Limb (tissue), 2 donors: Measurements from ENCODE around the gene MT1F.
A peak's percentile ranks its signal among the peaks of the same experiment; 100 is the strongest.

ENCODE experiments used
- DNase-seq, 2 donors: peaks; one replicate each; pipeline ENCODE4 v3.0.0-alpha.2; 2016; ENCODE audit errors: extremely low spot score in 2 of 2

MT1F gene

DNA sequence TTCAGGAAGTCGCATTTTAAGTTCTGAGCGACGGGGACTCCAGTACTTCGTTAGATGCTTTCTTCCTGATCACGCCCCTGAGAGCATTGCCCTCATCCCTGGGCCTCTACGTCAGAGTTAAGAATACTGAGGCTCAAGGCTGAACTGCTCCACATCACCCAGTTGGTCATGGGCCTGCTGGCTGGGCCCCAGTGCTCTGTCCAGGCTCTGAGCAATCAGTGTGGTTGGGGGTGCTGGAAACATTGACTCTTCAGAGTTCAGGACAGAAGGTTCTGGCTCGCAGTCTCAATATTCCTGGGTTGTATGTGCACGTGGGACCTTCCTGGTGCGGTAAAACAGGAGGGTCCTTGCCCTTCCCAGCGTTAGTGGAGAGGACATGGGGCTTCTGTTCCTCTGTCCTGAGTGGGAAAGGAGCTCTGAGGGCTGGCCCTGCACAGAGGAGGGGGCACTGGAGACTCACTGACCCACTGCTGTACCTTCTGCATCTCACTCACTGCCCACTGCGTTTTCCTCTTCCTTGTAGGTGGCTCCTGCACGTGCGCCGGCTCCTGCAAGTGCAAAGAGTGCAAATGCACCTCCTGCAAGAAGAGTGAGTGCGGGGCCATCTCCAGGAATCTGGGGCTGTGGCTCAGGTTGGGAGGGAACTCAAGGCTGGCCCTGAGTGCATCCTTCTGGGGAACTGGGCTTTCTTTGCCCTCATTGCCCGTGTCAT is 31.7 kb upstream of the MT1F start:
- no peak for DNase-seq

DNA sequence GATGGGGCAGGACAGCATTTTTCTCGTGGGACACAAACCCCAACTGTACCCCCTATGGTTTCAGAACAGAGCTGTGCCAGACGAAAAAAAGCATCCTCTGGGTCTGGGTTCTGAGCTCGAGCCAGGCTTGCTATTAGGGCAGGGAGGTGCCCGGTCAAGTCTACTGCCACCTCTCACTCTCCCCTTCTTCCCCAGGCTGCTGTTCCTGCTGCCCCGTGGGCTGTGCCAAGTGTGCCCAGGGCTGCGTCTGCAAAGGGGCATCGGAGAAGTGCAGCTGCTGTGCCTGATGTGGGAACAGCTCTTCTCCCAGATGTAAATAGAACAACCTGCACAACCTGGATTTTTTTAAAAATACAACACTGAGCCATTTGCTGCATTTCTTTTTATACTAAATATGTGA is 31.1 kb upstream of the MT1F start:
- DNase-seq = no peak

DNA sequence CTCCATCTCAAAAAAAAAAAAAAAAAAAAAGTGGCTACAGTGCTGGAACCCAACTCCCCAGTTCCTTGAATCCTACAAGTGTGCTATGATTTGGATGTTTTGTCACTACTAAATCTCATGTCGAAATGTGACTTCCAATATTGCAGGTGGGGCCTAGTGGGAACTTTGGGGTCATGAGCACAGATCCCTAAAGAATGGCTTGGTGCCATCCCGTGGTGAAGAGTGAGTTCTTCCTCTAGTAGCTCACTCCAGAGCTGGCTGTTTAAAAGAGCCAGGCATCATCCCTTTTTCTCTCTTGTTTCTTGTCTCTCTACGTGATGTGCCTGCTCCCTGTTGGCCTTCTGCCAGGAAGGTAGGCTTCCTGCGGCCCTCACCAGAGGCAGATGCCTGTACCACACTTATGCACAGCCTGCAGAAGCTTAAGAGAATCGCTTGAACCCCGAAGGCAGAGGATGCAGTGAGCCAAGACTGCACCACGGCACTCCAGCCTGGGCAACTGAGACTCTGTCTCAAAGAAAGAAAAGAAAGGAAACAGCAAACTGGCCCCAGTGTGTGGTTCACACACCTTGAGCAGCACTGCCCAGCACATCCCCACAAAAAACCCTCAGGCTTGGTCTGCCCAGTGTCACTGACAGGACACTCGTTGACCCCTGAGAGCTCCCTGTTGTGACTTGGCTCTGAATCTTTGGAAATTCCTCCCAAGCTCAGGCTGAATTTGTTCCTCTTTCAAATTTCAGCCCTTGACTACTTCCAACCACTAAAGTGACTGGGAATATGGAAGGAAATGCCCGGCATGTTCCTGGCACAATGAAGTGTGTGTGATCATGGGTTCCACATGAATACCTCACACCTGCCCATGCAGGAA is 29.0 kb upstream of the MT1F start:
- no peak for DNase-seq

DNA sequence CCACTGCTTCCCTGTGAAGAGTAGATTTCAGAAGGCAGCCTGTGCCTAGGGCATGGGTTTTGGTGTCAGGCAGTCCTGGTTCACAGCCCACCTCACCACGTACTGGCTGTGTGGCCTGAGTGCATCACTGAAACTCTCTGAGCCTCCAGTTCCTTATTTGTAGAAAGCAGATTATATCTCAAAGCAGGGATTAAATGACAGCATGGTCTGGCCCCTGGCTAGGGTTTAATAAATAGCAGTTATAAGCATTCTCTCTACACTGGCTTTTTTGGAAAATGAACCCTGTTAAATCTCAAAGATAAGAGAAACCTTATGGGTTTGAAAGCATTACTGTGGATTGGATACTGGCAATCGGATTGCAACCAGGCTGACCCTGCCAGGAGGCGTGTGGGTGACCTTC is 28.2 kb upstream of the MT1F start:
- no peak for DNase-seq

DNA sequence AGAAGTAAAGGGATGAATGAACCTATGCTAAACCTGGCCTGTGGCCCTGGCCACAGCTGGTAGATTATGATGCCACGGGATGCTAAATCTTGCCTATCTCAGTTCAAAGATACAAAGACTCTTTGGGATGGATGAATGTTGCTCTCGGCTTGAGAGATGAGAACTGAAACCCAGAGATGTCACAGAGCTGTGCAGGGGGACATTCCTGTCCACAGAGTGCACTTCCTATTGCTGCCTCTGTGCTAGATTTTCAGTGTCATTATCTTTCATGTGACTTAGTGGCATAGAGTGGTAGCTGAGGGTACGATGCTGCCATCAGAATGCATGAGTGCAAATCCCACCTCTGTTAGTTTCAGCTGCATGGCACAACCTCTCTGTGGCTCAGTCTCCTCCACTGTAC is 27.6 kb upstream of the MT1F start:
- DNase-seq = no peak

DNA sequence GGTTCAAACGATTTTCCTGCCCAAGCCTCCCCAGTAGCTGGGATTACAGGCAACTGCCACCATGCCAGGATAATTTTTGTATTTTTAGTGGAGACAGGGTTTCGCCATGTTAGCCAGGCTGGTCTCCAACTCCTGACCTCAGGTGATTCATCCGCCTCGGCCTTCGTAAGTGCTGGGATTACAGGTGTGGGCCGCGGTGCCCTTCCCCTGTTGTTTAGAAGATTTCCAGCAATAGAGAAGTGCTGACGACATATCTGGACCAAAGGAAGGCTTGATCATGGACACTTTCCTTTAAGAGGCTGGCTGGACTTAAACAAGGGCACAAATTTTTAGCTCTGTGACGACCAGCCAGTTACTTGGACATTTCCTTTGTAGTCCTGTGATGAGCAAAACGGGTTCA is 26.6 kb upstream of the MT1F start:
- no peak for DNase-seq

DNA sequence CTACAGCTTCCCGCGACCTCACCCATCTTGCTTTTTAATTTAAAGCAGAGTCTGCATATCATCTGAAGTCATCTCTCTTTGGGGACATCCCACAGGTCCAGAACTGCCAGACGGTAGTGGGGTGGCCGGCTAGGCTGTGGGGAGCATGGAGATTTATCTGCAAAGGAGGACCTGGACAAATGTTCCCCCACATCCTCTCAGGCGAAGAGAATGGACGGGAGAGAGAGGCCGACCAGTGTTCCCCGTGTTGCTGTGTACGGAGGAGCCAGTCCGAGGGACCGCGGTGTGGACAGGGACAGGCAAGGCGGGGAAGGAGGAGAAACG is 26.0 kb upstream of the MT1F start:
- no peak for DNase-seq

DNA sequence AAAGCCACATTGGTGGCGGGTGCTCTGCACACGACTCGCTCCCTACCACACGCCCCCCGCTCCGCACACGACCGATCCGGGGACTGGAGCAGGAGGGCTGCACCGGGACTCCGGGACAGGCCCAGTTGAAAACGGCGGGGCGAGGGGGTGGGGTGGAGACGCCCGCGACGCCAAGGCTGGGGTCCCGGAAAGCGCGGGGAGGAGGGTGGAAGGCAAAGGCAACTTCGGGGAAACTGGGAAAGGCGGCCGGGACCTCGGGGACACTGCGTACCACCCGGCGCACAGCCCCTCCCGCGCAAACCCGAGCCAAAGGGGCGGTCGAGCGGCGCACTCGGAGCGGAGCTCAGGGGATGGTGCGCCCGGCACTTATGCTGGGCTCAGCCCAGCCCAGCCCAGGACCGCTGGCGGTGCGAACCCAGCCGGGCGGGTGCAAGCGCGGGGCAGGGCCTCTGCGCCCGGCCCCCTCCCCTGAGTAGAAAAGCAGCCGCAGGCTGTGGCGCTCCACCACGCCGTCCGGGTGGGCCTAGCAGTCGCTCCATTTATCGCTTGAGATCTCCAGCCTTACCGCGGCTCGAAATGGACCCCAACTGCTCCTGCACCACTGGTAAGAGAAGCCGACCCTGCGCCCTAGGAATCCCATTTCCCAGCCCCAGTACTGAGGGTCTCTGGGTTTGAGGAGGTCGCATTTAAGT is 25.5 kb upstream of the MT1F start, which contains the start of gene MT1M:
TSS of gene MT1M (plus strand) at position 504 of the 692 bp plus-strand sequence. CDS start at position 577, 73 bp downstream.
- no peak for DNase-seq

DNA sequence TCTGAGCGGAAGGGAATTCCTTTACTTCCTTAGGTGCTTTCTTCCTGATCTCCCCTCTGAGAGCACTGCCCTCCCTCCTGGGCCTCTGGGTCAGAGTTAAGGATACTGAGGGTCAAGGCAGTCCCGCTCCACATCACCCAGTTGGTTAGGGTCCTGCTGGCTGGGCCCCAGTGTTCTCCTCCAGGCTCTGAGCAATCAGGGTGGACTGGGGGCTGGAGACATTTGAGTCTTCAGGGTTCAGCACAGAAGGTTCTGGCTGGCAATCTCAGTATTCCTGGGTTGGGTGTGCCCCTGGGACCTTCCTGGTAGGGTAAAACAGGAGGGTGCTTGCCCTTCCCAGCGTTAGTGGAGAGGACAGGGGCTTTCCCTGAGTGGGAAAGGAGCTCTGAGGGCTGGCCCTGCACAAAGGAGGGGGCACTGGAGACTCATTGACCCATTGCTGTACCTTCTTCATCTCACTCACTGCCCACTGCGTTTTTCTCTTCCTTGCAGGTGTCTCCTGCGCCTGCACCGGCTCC is 24.9 kb upstream of the MT1F start:
- no peak for DNase-seq

DNA sequence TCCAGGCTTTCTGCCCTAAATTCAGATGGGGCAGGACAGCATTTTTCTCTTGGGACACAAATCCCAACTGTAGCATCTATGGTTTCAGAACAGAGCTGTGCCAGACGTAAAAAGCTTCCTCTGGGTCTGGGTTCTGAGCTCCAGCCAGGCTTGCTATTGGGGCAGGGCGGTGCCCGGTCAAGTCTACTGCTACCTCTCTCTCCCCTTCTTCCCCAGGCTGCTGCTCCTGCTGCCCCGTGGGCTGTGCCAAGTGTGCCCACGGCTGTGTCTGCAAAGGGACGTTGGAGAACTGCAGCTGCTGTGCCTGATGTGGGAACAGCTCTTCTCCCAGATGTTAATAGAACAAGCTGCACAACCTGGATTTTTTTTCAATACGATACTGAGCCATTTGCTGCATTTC is 24.2 kb upstream of the MT1F start:
- no peak for DNase-seq

DNA sequence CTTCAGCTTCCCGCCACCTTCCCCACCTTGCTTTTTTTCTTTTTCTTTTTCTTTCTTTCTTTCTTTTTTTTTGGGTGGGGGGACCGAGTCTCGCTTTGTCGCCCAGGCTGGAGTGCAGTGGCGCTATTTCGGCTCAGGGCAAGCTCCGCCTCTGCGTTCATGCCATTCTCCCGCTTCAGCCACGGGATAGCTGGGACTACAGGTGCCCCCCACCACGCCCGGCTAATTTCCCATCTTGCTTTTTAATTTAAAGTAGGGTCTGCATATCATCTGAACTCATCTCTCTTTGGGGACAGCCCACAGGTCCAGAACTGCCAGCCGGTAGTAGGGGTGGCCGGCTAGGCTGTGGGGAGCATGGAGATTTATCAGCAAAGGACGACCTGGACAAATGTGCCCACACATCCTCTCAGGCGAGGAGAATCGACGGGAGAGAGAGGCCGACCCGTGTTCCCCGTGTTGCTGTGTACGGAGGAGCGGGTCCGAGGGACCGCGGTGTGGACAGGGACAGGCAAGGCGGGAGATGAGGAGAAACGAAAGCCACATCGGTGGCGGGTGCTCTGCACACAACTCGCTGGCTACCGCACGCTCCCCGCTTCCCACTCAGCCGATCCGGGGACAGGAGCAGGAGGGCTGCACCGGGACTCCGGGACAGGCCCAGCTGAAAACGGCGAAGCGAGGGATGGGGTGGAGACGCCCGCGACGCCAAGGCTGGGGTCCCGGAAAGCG is 22.9 kb upstream of the MT1F start:
- DNase-seq = no peak

DNA sequence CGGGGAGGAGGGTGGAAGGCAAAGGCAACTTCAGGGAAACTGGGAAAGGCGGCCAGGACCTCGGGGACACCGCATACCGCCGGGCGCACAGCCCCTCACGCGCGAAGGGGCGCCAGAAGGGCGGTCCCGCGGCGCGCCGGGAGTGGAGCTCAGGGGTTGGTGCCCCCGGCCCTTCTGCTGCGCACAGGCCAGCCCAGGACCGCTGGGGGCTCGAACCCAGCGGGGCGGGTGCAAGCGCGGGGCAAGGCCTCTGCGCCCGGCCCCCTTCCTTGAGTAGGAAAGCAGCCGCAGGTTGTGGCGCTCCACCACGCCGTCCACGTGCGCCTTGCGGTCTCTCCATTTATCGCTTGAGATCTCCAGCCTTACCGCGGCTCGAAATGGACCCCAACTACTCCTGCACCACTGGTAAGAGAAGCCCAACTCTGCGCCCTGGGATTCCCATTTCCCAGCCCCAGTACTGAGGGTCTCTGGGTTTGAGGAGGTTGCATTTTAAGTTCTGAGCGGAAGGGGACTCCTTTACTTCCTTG is 22.3 kb upstream of the MT1F start:
- DNase-seq = no peak

DNA sequence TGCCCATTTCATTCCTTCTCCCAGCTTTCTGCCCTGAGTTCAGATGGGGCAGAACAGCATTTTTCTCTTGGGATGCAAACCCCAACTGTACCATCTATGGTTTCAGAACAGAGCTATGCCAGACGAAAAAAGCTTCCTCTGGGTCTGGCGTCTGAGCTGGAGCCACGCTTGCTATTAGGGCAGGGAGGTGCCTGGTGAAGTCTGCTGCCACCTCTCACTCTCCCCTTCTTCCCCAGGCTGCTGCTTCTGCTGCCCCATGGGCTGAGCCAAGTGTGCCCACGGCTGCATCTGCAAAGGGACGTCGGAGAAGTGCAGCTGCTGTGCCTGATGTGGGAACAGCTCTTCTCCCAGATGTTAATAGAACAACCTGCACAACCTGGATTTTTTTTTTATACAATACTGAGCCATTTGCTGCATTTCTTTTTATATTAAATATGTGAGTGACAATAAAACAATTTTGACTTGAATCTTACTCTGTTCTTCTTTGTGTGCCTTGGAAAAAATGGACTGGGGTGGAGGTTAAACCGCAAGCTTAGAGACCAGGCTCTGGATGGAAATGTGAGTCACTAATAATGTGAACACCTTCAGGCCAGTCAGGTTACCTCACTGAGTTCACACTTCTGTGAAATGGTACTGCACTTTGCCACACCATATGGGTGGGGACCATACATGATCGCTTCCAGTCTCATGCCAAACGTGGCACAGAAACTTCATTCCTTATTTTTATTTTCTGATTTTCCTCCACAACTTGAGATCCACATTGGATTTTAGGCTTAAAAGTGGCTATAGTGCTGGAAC is 20.9 kb upstream of the MT1F start:
- no peak for DNase-seq

DNA sequence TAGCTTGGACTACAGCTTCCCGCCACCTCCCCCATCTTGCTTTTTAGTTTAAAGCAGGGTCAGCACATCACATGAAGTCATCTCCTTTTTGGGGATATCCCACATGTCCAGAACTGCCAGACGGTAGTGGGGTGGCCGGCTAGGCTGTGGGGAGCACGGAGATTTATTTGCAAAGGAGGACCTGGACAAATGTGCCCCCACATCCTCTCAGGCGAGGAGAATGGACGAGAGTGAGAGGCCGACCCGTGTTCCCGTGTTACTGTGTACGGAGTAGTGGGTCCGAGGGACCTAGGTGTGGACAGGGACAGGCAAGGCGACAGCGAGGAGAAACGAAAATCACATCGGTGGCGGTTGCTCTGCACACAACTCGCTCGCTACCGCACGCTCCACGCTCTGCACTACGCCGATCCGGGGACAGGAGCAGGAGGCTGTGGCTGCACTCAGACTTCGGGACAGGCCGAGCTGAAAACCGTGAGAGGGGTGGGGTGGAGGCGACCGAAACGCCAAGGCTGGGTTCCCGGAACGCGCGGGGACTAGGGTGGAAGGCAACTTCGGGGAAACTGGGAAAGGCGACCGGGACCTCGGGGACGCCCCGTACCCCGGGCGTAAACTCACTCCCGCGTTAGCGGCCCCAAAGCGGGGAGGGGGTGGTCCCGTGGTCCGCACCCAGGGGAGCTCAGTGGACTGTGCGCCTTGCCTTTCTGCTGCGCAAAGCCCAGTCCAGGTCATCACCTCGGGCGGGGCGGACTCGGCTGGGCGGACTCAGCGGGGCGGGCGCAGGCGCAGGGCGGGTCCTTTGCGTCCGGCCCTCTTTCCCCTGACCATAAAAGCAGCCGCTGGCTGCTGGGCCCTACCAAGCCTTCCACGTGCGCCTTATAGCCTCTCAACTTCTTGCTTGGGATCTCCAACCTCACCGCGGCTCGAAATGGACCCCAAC is 19.7 kb upstream of the MT1F start, which contains the start of gene MT1A:
TSS of gene MT1A (plus strand) at position 853 of the 937 bp plus-strand sequence. CDS start at position 926, 73 bp downstream.
- DNase-seq = peak in 1 of 2 donors; percentile 49

DNA sequence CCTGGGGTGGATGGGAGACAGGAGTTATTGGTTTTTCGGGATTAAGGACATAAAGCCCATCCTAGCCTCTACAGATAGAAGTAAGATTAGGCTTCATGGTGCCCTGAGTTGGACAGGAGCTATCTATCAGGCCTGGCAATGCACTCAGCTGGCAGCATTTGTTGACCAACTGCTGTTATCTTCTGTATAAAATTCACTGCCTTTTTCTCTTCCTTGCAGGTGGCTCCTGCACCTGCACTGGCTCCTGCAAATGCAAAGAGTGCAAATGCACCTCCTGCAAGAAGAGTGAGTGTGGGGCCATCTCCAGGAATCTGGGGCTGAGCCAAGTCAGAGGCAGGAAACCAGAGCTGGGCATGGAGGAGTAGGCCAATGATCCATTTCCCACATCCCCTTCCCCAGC is 18.7 kb upstream of the MT1F start:
- no peak for DNase-seq

DNA sequence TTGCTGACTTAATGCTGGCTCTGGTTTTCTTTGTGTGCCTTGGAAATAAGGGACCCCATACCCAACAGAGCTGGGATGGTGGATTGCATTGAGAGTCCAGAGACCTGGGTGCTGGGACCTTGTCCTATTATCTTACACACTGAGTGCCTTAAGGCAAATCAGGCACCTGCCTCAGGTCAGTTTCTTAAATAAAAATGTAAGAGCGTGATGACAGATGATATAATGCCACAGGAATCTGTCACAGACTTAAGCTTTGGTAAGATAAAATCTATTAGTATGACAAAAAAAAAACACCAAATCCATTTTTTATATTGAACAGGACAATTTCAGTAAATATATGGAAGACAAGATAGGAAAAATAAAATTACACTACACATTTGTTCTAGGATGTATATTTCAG is 17.7 kb upstream of the MT1F start:
- no peak for DNase-seq

DNA sequence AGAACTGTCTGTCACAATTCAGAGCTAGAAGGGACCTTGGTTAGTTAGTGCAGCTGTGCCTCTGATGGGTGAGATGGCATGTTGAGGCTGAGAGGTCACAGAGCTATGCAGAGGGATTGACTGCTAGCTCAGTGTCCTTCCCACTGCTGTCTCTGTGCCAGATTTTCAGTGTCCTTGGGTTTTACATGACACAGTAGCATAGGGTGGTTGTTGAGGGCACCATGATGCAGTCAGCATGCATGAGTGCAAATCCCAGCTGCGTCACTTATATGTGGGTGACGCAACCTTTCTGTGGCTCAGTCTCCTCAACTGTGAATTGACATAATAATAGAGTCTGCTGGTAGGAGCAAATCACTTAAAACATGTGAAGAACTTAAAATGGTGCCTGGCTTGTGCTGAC is 16.6 kb upstream of the MT1F start:
- DNase-seq = no peak

DNA sequence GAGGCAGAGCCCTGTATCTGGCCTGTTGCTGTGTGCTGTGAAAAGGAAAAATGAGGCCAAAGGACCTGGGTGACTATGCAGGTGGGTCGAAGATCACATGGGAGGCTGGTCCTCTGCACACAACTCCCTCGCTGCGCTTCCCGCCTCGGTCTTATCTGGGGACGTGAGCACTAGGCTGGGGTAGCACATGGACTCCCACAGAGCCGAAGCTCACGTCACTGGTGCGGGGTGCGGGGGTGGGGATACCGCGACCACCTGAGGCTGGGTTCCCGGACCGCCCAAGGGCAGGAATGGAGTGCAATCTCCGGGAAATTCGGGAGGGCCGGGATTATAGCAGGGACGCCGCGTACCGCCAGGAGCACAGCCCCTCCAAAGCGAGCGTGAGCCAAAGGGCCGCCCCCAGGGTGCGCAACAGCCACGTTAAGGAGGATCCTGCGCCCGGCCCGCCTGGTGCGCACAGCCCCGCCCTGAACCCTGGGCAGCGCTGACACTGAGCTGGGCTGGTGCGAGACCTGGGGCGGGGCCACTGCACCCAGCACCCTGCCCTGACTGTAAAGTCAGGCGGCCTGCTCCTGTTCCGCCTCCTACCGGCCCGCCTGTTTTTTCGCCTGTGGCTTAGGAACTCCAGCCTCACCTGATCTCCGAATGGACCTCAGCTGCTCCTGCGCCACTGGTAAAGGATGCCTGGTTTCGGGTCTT is 14.5 kb upstream of the MT1F start:
- no peak for DNase-seq

DNA sequence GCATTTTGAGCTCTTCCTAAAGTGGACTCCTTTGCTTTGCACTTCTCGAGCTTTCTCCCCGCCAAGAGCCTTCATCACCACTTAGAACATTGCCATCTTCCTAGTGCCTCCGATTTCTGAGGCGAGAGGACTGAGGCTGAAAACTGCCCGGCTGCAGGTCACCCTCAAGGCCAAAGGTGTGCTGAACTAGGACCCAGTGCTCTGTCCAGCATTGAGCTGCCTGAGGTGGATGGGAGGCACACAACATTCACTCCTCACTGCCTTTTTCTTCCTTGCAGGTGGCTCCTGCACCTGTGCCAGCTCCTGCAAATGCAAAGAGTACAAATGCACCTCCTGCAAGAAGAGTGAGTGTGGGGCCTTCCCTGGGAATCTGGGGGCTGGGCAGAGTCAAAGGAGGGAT is 13.9 kb upstream of the MT1F start:
- DNase-seq = no peak
